ENCODE measurements around the gene CHAT.

GRCh38 chr10:49620286-49620810 is 6.5 kb downstream of the CHAT start:
- TF ChIP-seq CTCF (conservative IDR thresholded peaks at IDR 0.05; ENCODE audit: low read length) (no peak), EZH2phosphoT487 (IDR thresholded peaks at IDR 0.05; ENCODE audit: borderline replicate concordance) (no peak)
